ENCODE data around the gene SVEP1. TPM values are rescaled to one million over a fixed set of nuclear protein-coding genes. Genes with fewer than 3 reads are reported as not detected.
"Not testable (repeated sequence)": the region's sequence is repeated elsewhere in the genome, so short reads cannot be mapped to it uniquely, and the experiment has no call there.

The SVEP1 gene
- total RNA-seq, 2 experiments from 2014 or later = not detected

DNA sequence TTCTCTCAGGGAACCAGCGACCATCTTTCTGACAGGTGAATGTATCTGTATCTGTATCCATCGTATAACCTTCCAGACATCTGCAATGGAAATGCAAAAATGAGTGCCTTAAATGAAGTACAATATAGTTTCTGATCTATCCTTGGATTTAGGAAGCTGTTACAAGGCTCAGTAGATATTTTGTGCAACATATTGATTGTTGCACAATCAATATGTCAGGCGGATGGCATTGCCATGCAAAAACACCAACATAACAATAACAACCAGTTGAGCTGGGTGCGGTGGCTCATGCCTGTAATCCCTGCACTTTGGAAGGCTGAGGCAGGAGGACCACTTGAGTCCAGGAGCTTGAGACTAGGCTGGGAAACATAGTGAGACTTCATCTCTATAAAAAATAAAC lies 175.1 kb downstream of the SVEP1 start:
- Histone ChIP-seq H3K9me3 (ENCODE audit: low read length) (no peaks in the 10 kb centered on the region), H3K79me2 (ENCODE audit: insufficient read depth, low read depth, low read length) (no peaks in the 10 kb centered on the region), H4K20me1 (ENCODE audit: insufficient read depth, low read length) (no peaks in the 10 kb centered on the region), H3K4me1 (ENCODE audit: insufficient read depth, low read length, poor library complexity, severe bottlenecking) (no peaks in the 10 kb centered on the region), H3K4me3 (ENCODE audit: low read depth, low read length, poor library complexity, severe bottlenecking) (no peak overlapping the region), H3K27ac (ENCODE audit: low read depth, low read length, poor library complexity, severe bottlenecking) (no peak overlapping the region), H2AFZ (ENCODE audit: low read length) (no peak overlapping the region), H3K36me3 (ENCODE audit: insufficient read depth, low read length) (no peaks in the 10 kb centered on the region), H3K4me2 (ENCODE audit: low read length) (no peak overlapping the region), H3K9me2 (ENCODE audit: insufficient read depth, low read length) (no peaks in the 10 kb centered on the region)
- POLR2A ChIA-PET = no interaction called here
- CTCF ChIA-PET (ENCODE audit: unreplicated experiment) = no interaction called here
- DNase-seq (ENCODE audit: low spot score) = no peak
- TF ChIP-seq, protein P1, sequence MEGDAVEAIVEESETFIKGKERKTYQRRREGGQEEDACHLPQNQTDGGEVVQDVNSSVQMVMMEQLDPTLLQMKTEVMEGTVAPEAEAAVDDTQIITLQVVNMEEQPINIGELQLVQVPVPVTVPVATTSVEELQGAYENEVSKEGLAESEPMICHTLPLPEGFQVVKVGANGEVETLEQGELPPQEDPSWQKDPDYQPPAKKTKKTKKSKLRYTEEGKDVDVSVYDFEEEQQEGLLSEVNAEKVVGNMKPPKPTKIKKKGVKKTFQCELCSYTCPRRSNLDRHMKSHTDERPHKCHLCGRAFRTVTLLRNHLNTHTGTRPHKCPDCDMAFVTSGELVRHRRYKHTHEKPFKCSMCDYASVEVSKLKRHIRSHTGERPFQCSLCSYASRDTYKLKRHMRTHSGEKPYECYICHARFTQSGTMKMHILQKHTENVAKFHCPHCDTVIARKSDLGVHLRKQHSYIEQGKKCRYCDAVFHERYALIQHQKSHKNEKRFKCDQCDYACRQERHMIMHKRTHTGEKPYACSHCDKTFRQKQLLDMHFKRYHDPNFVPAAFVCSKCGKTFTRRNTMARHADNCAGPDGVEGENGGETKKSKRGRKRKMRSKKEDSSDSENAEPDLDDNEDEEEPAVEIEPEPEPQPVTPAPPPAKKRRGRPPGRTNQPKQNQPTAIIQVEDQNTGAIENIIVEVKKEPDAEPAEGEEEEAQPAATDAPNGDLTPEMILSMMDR (conservative IDR thresholded peaks at IDR 0.05; ENCODE audit: low read length) = no peak
- no peak for TF ChIP-seq EZH2phosphoT487 (IDR thresholded peaks at IDR 0.05; ENCODE audit: borderline replicate concordance, low read depth, low read length)
- intact Hi-C loops (cut with micrococcal nuclease; ENCODE audit: unreplicated experiment) = no loop called here
- no TSS peak for BruUV-seq (replicated peaks)

DNA sequence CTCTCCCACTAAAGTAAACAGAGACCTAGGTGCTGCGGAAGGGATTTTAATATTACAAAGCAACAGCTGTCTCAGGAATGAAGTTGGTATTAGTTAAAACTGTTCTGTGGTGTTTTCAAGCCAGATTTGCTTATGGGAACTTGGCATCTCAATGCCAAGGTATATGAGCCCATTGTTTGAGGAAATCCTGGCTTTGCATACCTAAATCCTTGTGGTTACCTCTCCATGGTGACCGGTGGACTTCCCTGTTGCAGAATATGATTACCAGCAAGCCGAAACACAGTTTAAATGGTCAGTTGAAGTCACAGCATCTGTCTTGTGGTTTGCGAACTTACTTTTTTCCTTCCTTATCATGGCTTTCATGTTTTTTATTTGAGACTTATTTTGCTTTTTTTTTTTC lies 179.6 kb downstream of the SVEP1 start:
- BruUV-seq (replicated peaks) = no TSS peak
- CTCF ChIA-PET (ENCODE audit: unreplicated experiment) = no interaction called here

GRCh38 chr9:110398992-110399391 lies 180.5 kb downstream of the SVEP1 start:
- H3K27ac ChIP-seq (ENCODE audit: low read depth, low read length, poor library complexity, severe bottlenecking); H3K4me3 ChIP-seq (ENCODE audit: low read depth, low read length, poor library complexity, severe bottlenecking); H3K4me1 ChIP-seq (ENCODE audit: insufficient read depth, low read length, poor library complexity, severe bottlenecking); H4K20me1 ChIP-seq (ENCODE audit: insufficient read depth, low read length); H3K79me2 ChIP-seq (ENCODE audit: insufficient read depth, low read depth, low read length); CTCF ChIA-PET (ENCODE audit: unreplicated experiment); H3K4me2 ChIP-seq (ENCODE audit: low read length); H2AFZ ChIP-seq (ENCODE audit: low read length); BruUV-seq (replicated peaks); POLR2A ChIA-PET; intact Hi-C loops (cut with micrococcal nuclease; ENCODE audit: unreplicated experiment); H3K9me2 ChIP-seq (ENCODE audit: insufficient read depth, low read length); DNase-seq (ENCODE audit: low spot score); H3K9me3 ChIP-seq (ENCODE audit: low read length); H3K36me3 ChIP-seq (ENCODE audit: insufficient read depth, low read length): not testable (repeated sequence)

More for the DNA sequence above, 179.6 kb downstream of the SVEP1 start:
- no peak overlapping the region for H2AFZ ChIP-seq (ENCODE audit: low read length)
- H4K20me1 ChIP-seq (ENCODE audit: insufficient read depth, low read length) = no peaks in the 10 kb centered on the region
- H3K9me3 ChIP-seq (ENCODE audit: low read length) = no peaks in the 10 kb centered on the region
- no peak overlapping the region for H3K4me3 ChIP-seq (ENCODE audit: low read depth, low read length, poor library complexity, severe bottlenecking)
- H3K4me2 ChIP-seq (ENCODE audit: low read length) = no peak overlapping the region
- H3K79me2 ChIP-seq (ENCODE audit: insufficient read depth, low read depth, low read length) = no peaks in the 10 kb centered on the region
- no peak for DNase-seq (ENCODE audit: low spot score)
- TF ChIP-seq, protein P1 (conservative IDR thresholded peaks at IDR 0.05; ENCODE audit: low read length) = no peak
- no peak for TF ChIP-seq EZH2phosphoT487 (IDR thresholded peaks at IDR 0.05; ENCODE audit: borderline replicate concordance, low read depth, low read length)
- intact Hi-C loops (cut with micrococcal nuclease; ENCODE audit: unreplicated experiment) = no loop called here
- H3K9me2 ChIP-seq (ENCODE audit: insufficient read depth, low read length) = no peaks in the 10 kb centered on the region
- POLR2A ChIA-PET = no interaction called here
- H3K36me3 ChIP-seq (ENCODE audit: insufficient read depth, low read length) = no peaks in the 10 kb centered on the region
- no peaks in the 10 kb centered on the region for H3K4me1 ChIP-seq (ENCODE audit: insufficient read depth, low read length, poor library complexity, severe bottlenecking)
- no peak overlapping the region for H3K27ac ChIP-seq (ENCODE audit: low read depth, low read length, poor library complexity, severe bottlenecking)
